Measurements from ENCODE around the gene ASB1.

ASB1 gene

GRCh38 chr2:238473523-238473922 is 46.8 kb downstream of the ASB1 start:
- DNase-seq, result no peak

- no peak for DNase-seq
Observed at GRCh38 chr2:238475034-238475433, 48.3 kb downstream of the ASB1 start.

- no peak for DNase-seq
Observed at GRCh38 chr2:238475566-238475965, 48.8 kb downstream of the ASB1 start.

GRCh38 chr2:238476258-238476657 is 49.5 kb downstream of the ASB1 start:
- no peak for DNase-seq

- no peak for DNase-seq
Observed at GRCh38 chr2:238478216-238478615, 51.5 kb downstream of the ASB1 start.

- DNase-seq, result no peak
Observed at GRCh38 chr2:238479847-238480246, 53.1 kb downstream of the ASB1 start.

GRCh38 chr2:238483021-238483420 is 56.3 kb downstream of the ASB1 start:
- no peak for DNase-seq

GRCh38 chr2:238483656-238484055 is 56.9 kb downstream of the ASB1 start:
- no peak for DNase-seq

- no peak for DNase-seq
Observed at GRCh38 chr2:238484522-238485452, 58.1 kb downstream of the ASB1 start.

- DNase-seq, result no peak
Observed at GRCh38 chr2:238486123-238486848, 59.6 kb downstream of the ASB1 start.

- DNase-seq, result no peak
Observed at GRCh38 chr2:238487134-238487533, 60.4 kb downstream of the ASB1 start.

- no peak for DNase-seq
Observed at GRCh38 chr2:238487652-238488346, 61.1 kb downstream of the ASB1 start.

- no peak for DNase-seq
Observed at GRCh38 chr2:238488347-238488826, 61.7 kb downstream of the ASB1 start.

- no peak for DNase-seq
Observed at GRCh38 chr2:238489431-238489830, 62.7 kb downstream of the ASB1 start.

- DNase-seq, result no peak
Observed at GRCh38 chr2:238489896-238490295, 63.2 kb downstream of the ASB1 start.

GRCh38 chr2:238492840-238493239 is 66.1 kb downstream of the ASB1 start:
- no peak for DNase-seq

- no peak for DNase-seq
Observed at GRCh38 chr2:238493411-238493810, 66.7 kb downstream of the ASB1 start.

- peak; percentile 30 for DNase-seq
Observed at GRCh38 chr2:238493880-238494572, 67.3 kb downstream of the ASB1 start.

- no peak for DNase-seq
Observed at GRCh38 chr2:238494573-238494961, 67.8 kb downstream of the ASB1 start.

GRCh38 chr2:238495422-238495821 is 68.7 kb downstream of the ASB1 start:
- no peak for DNase-seq

GRCh38 chr2:238496756-238497609 is 70.3 kb downstream of the ASB1 start:
- DNase-seq, result no peak

GRCh38 chr2:238497610-238498005 is 70.9 kb downstream of the ASB1 start:
- DNase-seq, result no peak

Data from GDM1 (cell line).